Measurements from ENCODE around the gene RPS6KL1.

DNA sequence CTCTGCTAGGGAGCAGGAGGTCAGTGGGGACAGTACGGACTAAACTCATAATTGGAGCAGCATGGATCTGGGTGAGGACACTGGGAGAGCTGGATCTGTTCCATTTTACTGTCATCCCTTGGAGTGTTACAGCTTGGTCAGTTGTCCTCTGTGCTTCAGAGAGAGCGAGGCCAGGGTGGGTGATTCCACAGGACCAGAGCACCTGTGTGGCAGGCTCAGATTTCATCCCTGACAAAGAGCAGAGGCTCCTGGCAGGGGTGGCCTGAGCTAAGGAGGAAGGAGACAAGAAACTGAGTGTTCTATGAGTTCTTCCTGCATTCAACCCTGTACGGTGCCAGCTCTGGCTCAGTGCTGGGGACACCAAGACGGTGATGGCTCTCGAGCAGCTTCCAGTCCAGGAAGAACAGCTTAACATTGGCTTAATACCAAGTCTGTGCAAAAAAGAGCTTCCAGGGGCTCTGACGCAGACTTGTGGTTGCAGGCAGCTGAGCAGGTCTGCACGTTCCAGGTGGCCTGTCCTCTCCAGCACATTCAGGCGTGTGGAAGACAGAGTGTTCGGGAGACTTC lies 40.7 kb upstream of the RPS6KL1 start:
- TF ChIP-seq ZFP30 (CRISPR knock-in tag; IDR thresholded peaks at IDR 0.05): no peak
- TF ChIP-seq, protein P1, sequence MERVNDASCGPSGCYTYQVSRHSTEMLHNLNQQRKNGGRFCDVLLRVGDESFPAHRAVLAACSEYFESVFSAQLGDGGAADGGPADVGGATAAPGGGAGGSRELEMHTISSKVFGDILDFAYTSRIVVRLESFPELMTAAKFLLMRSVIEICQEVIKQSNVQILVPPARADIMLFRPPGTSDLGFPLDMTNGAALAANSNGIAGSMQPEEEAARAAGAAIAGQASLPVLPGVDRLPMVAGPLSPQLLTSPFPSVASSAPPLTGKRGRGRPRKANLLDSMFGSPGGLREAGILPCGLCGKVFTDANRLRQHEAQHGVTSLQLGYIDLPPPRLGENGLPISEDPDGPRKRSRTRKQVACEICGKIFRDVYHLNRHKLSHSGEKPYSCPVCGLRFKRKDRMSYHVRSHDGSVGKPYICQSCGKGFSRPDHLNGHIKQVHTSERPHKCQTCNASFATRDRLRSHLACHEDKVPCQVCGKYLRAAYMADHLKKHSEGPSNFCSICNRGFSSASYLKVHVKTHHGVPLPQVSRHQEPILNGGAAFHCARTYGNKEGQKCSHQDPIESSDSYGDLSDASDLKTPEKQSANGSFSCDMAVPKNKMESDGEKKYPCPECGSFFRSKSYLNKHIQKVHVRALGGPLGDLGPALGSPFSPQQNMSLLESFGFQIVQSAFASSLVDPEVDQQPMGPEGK (CRISPR knock-in tag; IDR thresholded peaks at IDR 0.05; ENCODE audit: borderline replicate concordance): no peak
- no peak for TF ChIP-seq RARB (CRISPR knock-in tag; IDR thresholded peaks at IDR 0.05)
- TF ChIP-seq ARNTL (CRISPR knock-in tag; IDR thresholded peaks at IDR 0.05; ENCODE audit: borderline replicate concordance, low read depth): no peak
- TF ChIP-seq ZC3H10 (CRISPR knock-in tag; IDR thresholded peaks at IDR 0.05): no peak
- no peak for TF ChIP-seq ISL1 (CRISPR knock-in tag; IDR thresholded peaks at IDR 0.05)
- TF ChIP-seq, protein P2, sequence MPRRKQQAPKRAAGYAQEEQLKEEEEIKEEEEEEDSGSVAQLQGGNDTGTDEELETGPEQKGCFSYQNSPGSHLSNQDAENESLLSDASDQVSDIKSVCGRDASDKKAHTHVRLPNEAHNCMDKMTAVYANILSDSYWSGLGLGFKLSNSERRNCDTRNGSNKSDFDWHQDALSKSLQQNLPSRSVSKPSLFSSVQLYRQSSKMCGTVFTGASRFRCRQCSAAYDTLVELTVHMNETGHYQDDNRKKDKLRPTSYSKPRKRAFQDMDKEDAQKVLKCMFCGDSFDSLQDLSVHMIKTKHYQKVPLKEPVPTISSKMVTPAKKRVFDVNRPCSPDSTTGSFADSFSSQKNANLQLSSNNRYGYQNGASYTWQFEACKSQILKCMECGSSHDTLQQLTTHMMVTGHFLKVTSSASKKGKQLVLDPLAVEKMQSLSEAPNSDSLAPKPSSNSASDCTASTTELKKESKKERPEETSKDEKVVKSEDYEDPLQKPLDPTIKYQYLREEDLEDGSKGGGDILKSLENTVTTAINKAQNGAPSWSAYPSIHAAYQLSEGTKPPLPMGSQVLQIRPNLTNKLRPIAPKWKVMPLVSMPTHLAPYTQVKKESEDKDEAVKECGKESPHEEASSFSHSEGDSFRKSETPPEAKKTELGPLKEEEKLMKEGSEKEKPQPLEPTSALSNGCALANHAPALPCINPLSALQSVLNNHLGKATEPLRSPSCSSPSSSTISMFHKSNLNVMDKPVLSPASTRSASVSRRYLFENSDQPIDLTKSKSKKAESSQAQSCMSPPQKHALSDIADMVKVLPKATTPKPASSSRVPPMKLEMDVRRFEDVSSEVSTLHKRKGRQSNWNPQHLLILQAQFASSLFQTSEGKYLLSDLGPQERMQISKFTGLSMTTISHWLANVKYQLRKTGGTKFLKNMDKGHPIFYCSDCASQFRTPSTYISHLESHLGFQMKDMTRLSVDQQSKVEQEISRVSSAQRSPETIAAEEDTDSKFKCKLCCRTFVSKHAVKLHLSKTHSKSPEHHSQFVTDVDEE (CRISPR knock-in tag; IDR thresholded peaks at IDR 0.05): no peak
- TF ChIP-seq ZNF8 (CRISPR knock-in tag; IDR thresholded peaks at IDR 0.05): no peak
- TF ChIP-seq ZNF70 (CRISPR knock-in tag; IDR thresholded peaks at IDR 0.05): no peak
- TF ChIP-seq SNAI2 (CRISPR knock-in tag; IDR thresholded peaks at IDR 0.05): no peak
- TF ChIP-seq TCF4 (CRISPR knock-in tag; IDR thresholded peaks at IDR 0.05; ENCODE audit: borderline replicate concordance): no peak
- TF ChIP-seq PPARA (CRISPR knock-in tag; IDR thresholded peaks at IDR 0.05; ENCODE audit: borderline replicate concordance): no peak
- TF ChIP-seq CSDC2 (CRISPR knock-in tag; IDR thresholded peaks at IDR 0.05): no peak

All from SK-N-SH treated with all-trans-retinoic acid at 6 μM for 48 hours (cell line).